ENCODE measurements around the gene FBXO28. TPM values are rescaled to one million over a fixed set of nuclear protein-coding genes. Genes with fewer than 3 reads are reported as not detected.
A peak's percentile ranks its signal among the peaks of the same experiment; 100 is the strongest.

FBXO28 gene
- total and polyA plus RNA-seq, 2 donors (not counting 3 experiments of a cell fraction or from before 2014, with no cell fraction given): 8.9 to 32.6 TPM

- FAIRE-seq: peak; percentile 81
- CTCF ChIA-PET: interaction anchor here (0.6 to 1.6 kb wide), 10 partner anchors 10 to 154 kb away, joined by 3 to 13 read pairs (median 4); no protein-coding TSS in a partner anchor
- intact Hi-C loops (cut with micrococcal nuclease): loop anchor here (1.0 to 5.0 kb wide), 5 partner anchors 22 to 147 kb away; partner anchors contain the start of genes FBXO28 and NVL
These were observed 69.1 kb downstream of the FBXO28 start, which contains the start of gene DEGS1 for GRCh38 chr1:224182866-224183590. Gene DEGS1, plus strand, starts transcription at chr1:224183240. Its CDS starts 97 bp downstream, at chr1:224183337.

More at GRCh38 chr1:224182866-224183590, 69.1 kb downstream of the FBXO28 start, which contains the start of gene DEGS1:
- H2AFZ ChIP-seq (ENCODE audit: low read depth, low read length): peak within 1 kb of the TSS; percentile 95
- no peaks in the 10 kb centered on the region for H3K9me3 ChIP-seq (replicated peaks; ENCODE audit: control insufficient read depth, insufficient read depth, low read length)
- POLR2A ChIA-PET: interaction anchor here (0.6 to 1.4 kb wide), 6 partner anchors 11 to 372 kb away, joined by 3 to 5 read pairs (median 3); no protein-coding TSS in a partner anchor
- no peaks in the 10 kb centered on the region for H3K9me1 ChIP-seq (replicated peaks; ENCODE audit: control insufficient read depth, extremely low read depth, insufficient read depth, low read length)
- TF ChIP-seq EZH2 (IDR thresholded peaks at IDR 0.05; ENCODE audit: borderline replicate concordance, low read depth, low read length, severe bottlenecking): no peak
- TF ChIP-seq MAX (IDR thresholded peaks at IDR 0.05; ENCODE audit: insufficient read depth, insufficient read length): no peak
- peak; percentile 81 for TF ChIP-seq POLR2A (IDR thresholded peaks at IDR 0.05; ENCODE audit: low read depth, low read length)
- peak; percentile 83 for TF ChIP-seq POLR2AphosphoS5 (IDR thresholded peaks at IDR 0.05; ENCODE audit: insufficient read depth, low read depth, low read length)
- TF ChIP-seq GATA2 (IDR thresholded peaks at IDR 0.05; ENCODE audit: insufficient read depth, insufficient read length, low read depth, low read length): no peak
- H3K27ac ChIP-seq (ENCODE audit: insufficient read depth, low read depth, low read length): peak within 1 kb of the TSS; percentile 70
- H3K79me2 ChIP-seq (ENCODE audit: control insufficient read depth, insufficient read depth, low read length): peaks cover 46% of the 10 kb centered on the region
- no TSS peak for BruUV-seq (replicated peaks)
- dilution Hi-C loops (cut with MboI; ENCODE audit: extremely low pct_ligation_motif_present, low sequenced_read_pairs): no loop called here
- peak within 1 kb of the TSS; percentile 86 for H3K9ac ChIP-seq (replicated peaks; ENCODE audit: extremely low read depth, insufficient read depth, low read length)
- peak within 1 kb of the TSS; percentile 57 to 91 (median 68) for H3K4me3 ChIP-seq (replicated peaks in 1 of 3; ENCODE audit: insufficient read depth in 1 of 3, low read depth in 1 of 3, low read length in 3 of 3)
- H4K20me1 ChIP-seq (replicated peaks; ENCODE audit: control insufficient read depth, extremely low read depth, insufficient read depth, low read length): no peaks in the 10 kb centered on the region
- H3K4me1 ChIP-seq (ENCODE audit: control insufficient read depth, extremely low read depth, insufficient read depth, low read length): peaks cover 5% of the 10 kb centered on the region
- H3K36me3 ChIP-seq (ENCODE audit: control insufficient read depth in 2 of 2, extremely low read depth in 1 of 2, insufficient read depth in 2 of 2, low read length in 2 of 2): no peaks in the 10 kb centered on the region
- peak within 1 kb of the TSS; percentile 93 for H3K4me2 ChIP-seq (ENCODE audit: insufficient read depth, low read length)
- no peaks in the 10 kb centered on the region for H3K27me3 ChIP-seq (ENCODE audit: control insufficient read depth in 2 of 2, insufficient read depth in 2 of 2, low read length in 2 of 2)
- DNase-seq (ENCODE audit: low read depth, low spot score): peak; percentile 86

Data from endothelial cell of umbilical vein (primary cell).